ENCODE measurements around the gene SF1. TPM values are rescaled to one million over a fixed set of nuclear protein-coding genes. Genes with fewer than 3 reads are reported as not detected.

Gene SF1
- total RNA-seq, 1 experiment from 2014 or later: 386 TPM

DNA sequence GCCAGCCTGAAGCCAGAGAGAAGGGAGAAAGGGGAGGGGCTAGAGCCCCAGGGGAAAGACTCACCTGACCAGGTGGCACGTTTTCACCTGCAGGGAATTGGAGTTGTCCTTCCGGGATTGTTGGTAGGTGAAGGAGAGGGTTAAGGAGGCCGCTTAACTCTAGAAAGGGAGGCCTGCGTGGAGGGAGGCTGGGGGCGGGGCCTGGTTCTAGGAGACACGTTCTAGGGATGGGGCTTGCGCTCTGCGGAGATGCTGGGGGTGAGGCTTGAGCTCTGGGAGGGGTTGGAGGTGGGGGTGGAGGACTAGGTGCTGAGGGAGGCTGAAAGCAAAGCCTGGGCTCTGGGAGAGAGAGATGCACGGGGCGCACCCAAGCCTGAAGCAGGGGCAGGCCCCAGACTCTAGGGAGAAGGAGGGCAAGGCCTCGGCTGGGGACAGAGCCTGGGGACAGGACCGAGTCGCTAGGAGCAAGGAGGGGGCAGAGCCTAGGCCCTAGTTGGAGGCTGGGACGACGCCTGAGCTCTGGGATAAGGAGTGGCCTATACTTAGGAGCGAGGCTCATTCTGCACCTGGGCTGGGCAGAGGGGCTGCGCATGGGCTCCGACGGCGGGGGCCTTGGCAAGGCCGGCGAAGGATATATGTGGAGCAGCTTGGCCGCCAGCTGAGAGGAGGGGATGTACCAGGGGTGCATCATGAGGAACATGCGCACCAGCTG is 36.8 kb downstream of the SF1 start:
- Histone ChIP-seq H3K4me3 (ENCODE audit: low read depth, low read length) (peak overlapping the region; percentile 59), H3K36me3 (ENCODE audit: control insufficient read depth, insufficient read depth, low read length) (no peaks in the 10 kb centered on the region), H3K4me1 (peaks cover 38% of the 10 kb centered on the region), H3K9me3 (no peaks in the 10 kb centered on the region), H3K27me3 (replicated peaks; ENCODE audit: control insufficient read depth, insufficient read depth, low read length) (no peaks in the 10 kb centered on the region)
- Mint-ChIP-seq H3K4me1 (ENCODE audit: low read depth, unreplicated experiment) (peaks cover 9% of the 10 kb centered on the region), H3K4me3 (ENCODE audit: unreplicated experiment) (peak overlapping the region; percentile 69), H3K27ac (ENCODE audit: unreplicated experiment) (peak overlapping the region; percentile 53), H3K36me3 (ENCODE audit: insufficient read depth, unreplicated experiment) (peaks cover 12% of the 10 kb centered on the region), H3K9me3 (ENCODE audit: unreplicated experiment) (no peaks in the 10 kb centered on the region), H3K27me3 (ENCODE audit: insufficient read depth, unreplicated experiment) (peaks cover 6% of the 10 kb centered on the region)
- ChIA-PET POLR2A (no interaction called here), CTCF (interaction anchor here (0.6 to 2.4 kb wide), 5 partner anchors 37 to 69 kb away, joined by 4 to 11 read pairs (median 5); partner anchors contain the start of genes MEN1 and SF1)
- TF ChIP-seq, protein P1, sequence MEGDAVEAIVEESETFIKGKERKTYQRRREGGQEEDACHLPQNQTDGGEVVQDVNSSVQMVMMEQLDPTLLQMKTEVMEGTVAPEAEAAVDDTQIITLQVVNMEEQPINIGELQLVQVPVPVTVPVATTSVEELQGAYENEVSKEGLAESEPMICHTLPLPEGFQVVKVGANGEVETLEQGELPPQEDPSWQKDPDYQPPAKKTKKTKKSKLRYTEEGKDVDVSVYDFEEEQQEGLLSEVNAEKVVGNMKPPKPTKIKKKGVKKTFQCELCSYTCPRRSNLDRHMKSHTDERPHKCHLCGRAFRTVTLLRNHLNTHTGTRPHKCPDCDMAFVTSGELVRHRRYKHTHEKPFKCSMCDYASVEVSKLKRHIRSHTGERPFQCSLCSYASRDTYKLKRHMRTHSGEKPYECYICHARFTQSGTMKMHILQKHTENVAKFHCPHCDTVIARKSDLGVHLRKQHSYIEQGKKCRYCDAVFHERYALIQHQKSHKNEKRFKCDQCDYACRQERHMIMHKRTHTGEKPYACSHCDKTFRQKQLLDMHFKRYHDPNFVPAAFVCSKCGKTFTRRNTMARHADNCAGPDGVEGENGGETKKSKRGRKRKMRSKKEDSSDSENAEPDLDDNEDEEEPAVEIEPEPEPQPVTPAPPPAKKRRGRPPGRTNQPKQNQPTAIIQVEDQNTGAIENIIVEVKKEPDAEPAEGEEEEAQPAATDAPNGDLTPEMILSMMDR (IDR thresholded peaks at IDR 0.05; ENCODE audit: insufficient read depth in 1 of 2, low read depth in 1 of 2, low read length in 1 of 2, severe bottlenecking in 1 of 2, unreplicated experiment in 1 of 2): no peak
- intact Hi-C loops (cut with micrococcal nuclease; ENCODE audit: unreplicated experiment): no loop called here
- no TSS peak for BruUV-seq (replicated peaks)
- no peak for DNase-seq

DNA sequence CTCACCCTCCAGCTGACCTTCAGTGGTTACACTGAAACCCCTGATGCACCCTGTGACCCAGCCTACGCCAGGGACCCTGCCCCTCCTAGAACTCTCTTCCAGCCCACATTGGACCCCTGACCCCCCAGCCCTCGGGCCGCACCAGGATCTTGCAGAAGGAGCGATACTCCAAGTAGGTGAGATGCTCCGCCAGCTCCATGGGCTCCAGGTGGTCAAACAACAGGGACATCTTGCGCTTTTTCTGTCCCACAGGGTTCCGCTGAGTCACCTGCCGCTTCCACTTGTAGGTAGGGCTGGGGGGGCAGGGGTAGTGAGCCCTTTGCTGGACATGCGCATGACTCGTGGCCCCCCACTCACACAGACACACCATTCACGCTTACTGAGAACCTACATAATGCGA is 38.5 kb downstream of the SF1 start:
- Mint-ChIP-seq H3K27ac (ENCODE audit: unreplicated experiment) (no peak overlapping the region), H3K36me3 (ENCODE audit: insufficient read depth, unreplicated experiment) (peaks cover 12% of the 10 kb centered on the region), H3K9me3 (ENCODE audit: unreplicated experiment) (no peaks in the 10 kb centered on the region), H3K4me1 (ENCODE audit: low read depth, unreplicated experiment) (peaks cover 9% of the 10 kb centered on the region), H3K4me3 (ENCODE audit: unreplicated experiment) (no peak overlapping the region), H3K27me3 (ENCODE audit: insufficient read depth, unreplicated experiment) (peaks cover 6% of the 10 kb centered on the region)
- H3K36me3 ChIP-seq (ENCODE audit: control insufficient read depth, insufficient read depth, low read length): no peaks in the 10 kb centered on the region
- DNase-seq: no peak
- ChIA-PET CTCF (interaction anchor here (1.0 to 1.7 kb wide), 3 partner anchors 51 to 81 kb away, joined by 4 to 10 read pairs (median 4); no protein-coding TSS in a partner anchor), POLR2A (no interaction called here)
- H3K27me3 ChIP-seq (replicated peaks; ENCODE audit: control insufficient read depth, insufficient read depth, low read length): no peaks in the 10 kb centered on the region
- no TSS peak for BruUV-seq (replicated peaks)
- intact Hi-C loops (cut with micrococcal nuclease; ENCODE audit: unreplicated experiment): no loop called here
- TF ChIP-seq, protein P1 (IDR thresholded peaks at IDR 0.05; ENCODE audit: insufficient read depth in 1 of 2, low read depth in 1 of 2, low read length in 1 of 2, severe bottlenecking in 1 of 2, unreplicated experiment in 1 of 2): no peak
- H3K4me1 ChIP-seq: peaks cover 30% of the 10 kb centered on the region
- no peaks in the 10 kb centered on the region for H3K9me3 ChIP-seq
- no peak overlapping the region for H3K4me3 ChIP-seq (ENCODE audit: low read depth, low read length)

DNA sequence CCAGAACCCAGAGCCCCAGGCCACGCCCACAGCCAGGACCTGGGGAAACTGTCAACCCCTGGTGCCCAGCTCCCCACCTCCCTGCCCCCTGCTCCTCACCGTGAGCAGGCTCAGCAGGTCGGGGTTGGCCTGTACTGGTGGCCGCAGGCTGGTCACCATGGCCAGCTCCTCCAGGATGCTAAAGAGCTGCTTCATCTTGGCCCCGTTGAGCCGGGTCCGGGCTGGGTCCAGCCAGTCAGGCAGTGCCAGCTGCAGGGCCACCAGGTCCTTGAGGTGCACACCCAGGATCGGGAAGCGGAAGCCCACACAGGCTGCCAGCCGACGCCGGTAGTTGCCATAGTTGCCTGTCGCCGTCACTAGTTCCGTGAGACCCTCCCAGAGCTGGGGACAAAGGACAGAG is 41.7 kb downstream of the SF1 start:
- no peaks in the 10 kb centered on the region for H3K4me1 Mint-ChIP-seq (ENCODE audit: low read depth, unreplicated experiment)
- Histone ChIP-seq H3K4me1 (peaks cover 6% of the 10 kb centered on the region), H3K36me3 (ENCODE audit: control insufficient read depth, insufficient read depth, low read length) (no peaks in the 10 kb centered on the region), H3K27me3 (replicated peaks; ENCODE audit: control insufficient read depth, insufficient read depth, low read length) (no peaks in the 10 kb centered on the region), H3K4me3 (ENCODE audit: low read depth, low read length) (no peak overlapping the region), H3K9me3 (no peaks in the 10 kb centered on the region)
- ChIA-PET CTCF (interaction anchor here (1.2 kb wide), 1 partner anchor 48 kb away, joined by 6 read pairs; no protein-coding TSS in a partner anchor), POLR2A (no interaction called here)
- DNase-seq: no peak
- no TSS peak for BruUV-seq (replicated peaks)
- H3K9me3 Mint-ChIP-seq (ENCODE audit: unreplicated experiment): no peaks in the 10 kb centered on the region
- peaks cover 10% of the 10 kb centered on the region for H3K36me3 Mint-ChIP-seq (ENCODE audit: insufficient read depth, unreplicated experiment)
- H3K27me3 Mint-ChIP-seq (ENCODE audit: insufficient read depth, unreplicated experiment): no peaks in the 10 kb centered on the region
- TF ChIP-seq, protein P1 (IDR thresholded peaks at IDR 0.05; ENCODE audit: insufficient read depth in 1 of 2, low read depth in 1 of 2, low read length in 1 of 2, severe bottlenecking in 1 of 2, unreplicated experiment in 1 of 2): no peak
- no peak overlapping the region for H3K4me3 Mint-ChIP-seq (ENCODE audit: unreplicated experiment)
- H3K27ac Mint-ChIP-seq (ENCODE audit: unreplicated experiment): no peak overlapping the region
- intact Hi-C loops (cut with micrococcal nuclease; ENCODE audit: unreplicated experiment): no loop called here
